ENCODE data around the gene BTBD2.

Gene BTBD2

GRCh38 chr19:2021453-2022140, 6.1 kb upstream of the BTBD2 start:
- no peak for TF ChIP-seq CTCF (IDR thresholded peaks at IDR 0.05; ENCODE audit: insufficient read depth, low read depth, low read length, missing control alignments)
- H3K4me3 ChIP-seq (ENCODE audit: low read depth, low read length) = no peak overlapping the region
- DNase-seq (ENCODE audit: low read depth) = no peak

GRCh38 chr19:2018752-2019151, 3.2 kb upstream of the BTBD2 start:
- DNase-seq (ENCODE audit: low read depth) = no peak
- TF ChIP-seq CTCF (IDR thresholded peaks at IDR 0.05; ENCODE audit: insufficient read depth, low read depth, low read length, missing control alignments) = no peak
- H3K4me3 ChIP-seq (ENCODE audit: low read depth, low read length) = no peak overlapping the region

- peak overlapping the region; percentile 78 for H3K4me3 ChIP-seq (ENCODE audit: low read depth, low read length)
Measured at GRCh38 chr19:2016041-2016807, 710 bp upstream of the BTBD2 start.

GRCh38 chr19:2014731-2015607, 545 bp downstream of the BTBD2 start:
- H3K4me3 ChIP-seq (ENCODE audit: low read depth, low read length) = peak overlapping the region; percentile 60
- peak; percentile 54 for DNase-seq (ENCODE audit: low read depth)
- TF ChIP-seq CTCF (IDR thresholded peaks at IDR 0.05; ENCODE audit: insufficient read depth, low read depth, low read length, missing control alignments) = no peak

More at GRCh38 chr19:2016041-2016807, 710 bp upstream of the BTBD2 start:
- no peak for TF ChIP-seq CTCF (IDR thresholded peaks at IDR 0.05; ENCODE audit: insufficient read depth, low read depth, low read length, missing control alignments)
- peak; percentile 88 for DNase-seq (ENCODE audit: low read depth)

GRCh38 chr19:2014131-2014571, 1.4 kb downstream of the BTBD2 start:
- no peak for TF ChIP-seq CTCF (IDR thresholded peaks at IDR 0.05; ENCODE audit: insufficient read depth, low read depth, low read length, missing control alignments)
- H3K4me3 ChIP-seq (ENCODE audit: low read depth, low read length) = no peak overlapping the region
- DNase-seq (ENCODE audit: low read depth) = no peak

GRCh38 chr19:2013683-2013961, 1.9 kb downstream of the BTBD2 start:
- no peak for DNase-seq (ENCODE audit: low read depth)
- no peak overlapping the region for H3K4me3 ChIP-seq (ENCODE audit: low read depth, low read length)
- no peak for TF ChIP-seq CTCF (IDR thresholded peaks at IDR 0.05; ENCODE audit: insufficient read depth, low read depth, low read length, missing control alignments)
